ENCODE measurements around the gene SIPA1L3.

- TF ChIP-seq, protein P1, sequence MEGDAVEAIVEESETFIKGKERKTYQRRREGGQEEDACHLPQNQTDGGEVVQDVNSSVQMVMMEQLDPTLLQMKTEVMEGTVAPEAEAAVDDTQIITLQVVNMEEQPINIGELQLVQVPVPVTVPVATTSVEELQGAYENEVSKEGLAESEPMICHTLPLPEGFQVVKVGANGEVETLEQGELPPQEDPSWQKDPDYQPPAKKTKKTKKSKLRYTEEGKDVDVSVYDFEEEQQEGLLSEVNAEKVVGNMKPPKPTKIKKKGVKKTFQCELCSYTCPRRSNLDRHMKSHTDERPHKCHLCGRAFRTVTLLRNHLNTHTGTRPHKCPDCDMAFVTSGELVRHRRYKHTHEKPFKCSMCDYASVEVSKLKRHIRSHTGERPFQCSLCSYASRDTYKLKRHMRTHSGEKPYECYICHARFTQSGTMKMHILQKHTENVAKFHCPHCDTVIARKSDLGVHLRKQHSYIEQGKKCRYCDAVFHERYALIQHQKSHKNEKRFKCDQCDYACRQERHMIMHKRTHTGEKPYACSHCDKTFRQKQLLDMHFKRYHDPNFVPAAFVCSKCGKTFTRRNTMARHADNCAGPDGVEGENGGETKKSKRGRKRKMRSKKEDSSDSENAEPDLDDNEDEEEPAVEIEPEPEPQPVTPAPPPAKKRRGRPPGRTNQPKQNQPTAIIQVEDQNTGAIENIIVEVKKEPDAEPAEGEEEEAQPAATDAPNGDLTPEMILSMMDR (conservative IDR thresholded peaks at IDR 0.05): no peak
- TF ChIP-seq ZFX (IDR thresholded peaks at IDR 0.05): no peak
These were observed 312.2 kb downstream of the SIPA1L3 start for GRCh38 chr19:38219221-38219620.

Data from C4-2B (cell line).